Heart left ventricle (tissue), 13 donors: ENCODE results near the gene SSTR4.

Experiments used
- POLR2A ChIP-seq, 2 donors: fragments of 450-650 bp; IDR thresholded peaks; one replicate each; pipeline ENCODE4 v1.6.1; 2017; ENCODE audit warnings: antibody characterized with exemption in 2 of 2, mild to moderate bottlenecking in 2 of 2, moderate library complexity in 2 of 2
- TF ChIP-seq, protein P1 (sequence below), 12 donors: fragments of 200-600 bp; sonication (generic) in 4 of 12; IDR thresholded peaks; one replicate each; pipeline versions ENCODE4 v1.5.0 to v1.8.0; 2018 to 2022; ENCODE audit warnings: antibody characterized with exemption in 12 of 12, mild to moderate bottlenecking in 5 of 12
- donor health status: ischemic (EF 13 %, LVEDD 7.1; RV severe dilation, severe dysfunction).
- donor health status: DM: no; HTN: yes; CAD: no.
- donor health status: DM: no; HTN: no; CAD: no.
- donor health status: ischemic (EF 25% LVEDD 6.9; RV normal size, moderate dysfunction).
- donor health status: ischemic (EF 25% LVEDD 5.7; RV mildly dilated, moderate dysfunction).
- donor health status: ischemic (EF 35%, LVEDD 5.7; RV mildly dilated, moderate dysfunction).
- donor health status: nonischemic (EF 11% LVEDD 7.7; RV severe dilation, severe dysfunction).
- donor health status: DM: yes; HTN: yes; CAD: no.
- donor health status: PGD.
- donor health status: ischemic (EF 29% LVEDD 5.4; RV normal size, mild dysfunction).
- donor health status: nonischemic (EF 23%, LVEDD 6.1; RV moderate dilation, normal function).

DNA sequence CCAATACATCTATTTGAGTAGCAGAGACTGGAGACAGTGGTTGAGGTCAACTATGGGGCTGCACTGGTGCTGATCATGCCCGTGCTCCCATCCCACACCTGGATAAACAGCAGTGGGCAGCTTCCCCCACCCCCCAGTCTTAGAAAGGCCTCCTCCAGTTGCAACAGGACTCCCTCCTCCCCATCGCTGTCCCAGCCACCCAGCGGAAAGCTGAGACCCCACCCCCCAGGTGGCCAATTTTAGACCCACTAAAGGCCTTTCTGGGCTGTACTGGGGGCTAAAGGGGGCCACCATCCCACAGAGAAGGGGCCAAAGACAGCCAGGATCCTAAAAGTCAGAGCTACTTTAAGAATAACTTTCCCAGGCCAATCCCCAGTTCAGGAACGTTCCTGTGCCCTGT, 1.2 kb upstream of the SSTR4 start:
- TF ChIP-seq, protein P1, sequence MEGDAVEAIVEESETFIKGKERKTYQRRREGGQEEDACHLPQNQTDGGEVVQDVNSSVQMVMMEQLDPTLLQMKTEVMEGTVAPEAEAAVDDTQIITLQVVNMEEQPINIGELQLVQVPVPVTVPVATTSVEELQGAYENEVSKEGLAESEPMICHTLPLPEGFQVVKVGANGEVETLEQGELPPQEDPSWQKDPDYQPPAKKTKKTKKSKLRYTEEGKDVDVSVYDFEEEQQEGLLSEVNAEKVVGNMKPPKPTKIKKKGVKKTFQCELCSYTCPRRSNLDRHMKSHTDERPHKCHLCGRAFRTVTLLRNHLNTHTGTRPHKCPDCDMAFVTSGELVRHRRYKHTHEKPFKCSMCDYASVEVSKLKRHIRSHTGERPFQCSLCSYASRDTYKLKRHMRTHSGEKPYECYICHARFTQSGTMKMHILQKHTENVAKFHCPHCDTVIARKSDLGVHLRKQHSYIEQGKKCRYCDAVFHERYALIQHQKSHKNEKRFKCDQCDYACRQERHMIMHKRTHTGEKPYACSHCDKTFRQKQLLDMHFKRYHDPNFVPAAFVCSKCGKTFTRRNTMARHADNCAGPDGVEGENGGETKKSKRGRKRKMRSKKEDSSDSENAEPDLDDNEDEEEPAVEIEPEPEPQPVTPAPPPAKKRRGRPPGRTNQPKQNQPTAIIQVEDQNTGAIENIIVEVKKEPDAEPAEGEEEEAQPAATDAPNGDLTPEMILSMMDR (IDR thresholded peaks at IDR 0.05), result no peak
- TF ChIP-seq POLR2A (IDR thresholded peaks at IDR 0.05), result no peak
